ENCODE measurements around the gene MOB2.

DNA sequence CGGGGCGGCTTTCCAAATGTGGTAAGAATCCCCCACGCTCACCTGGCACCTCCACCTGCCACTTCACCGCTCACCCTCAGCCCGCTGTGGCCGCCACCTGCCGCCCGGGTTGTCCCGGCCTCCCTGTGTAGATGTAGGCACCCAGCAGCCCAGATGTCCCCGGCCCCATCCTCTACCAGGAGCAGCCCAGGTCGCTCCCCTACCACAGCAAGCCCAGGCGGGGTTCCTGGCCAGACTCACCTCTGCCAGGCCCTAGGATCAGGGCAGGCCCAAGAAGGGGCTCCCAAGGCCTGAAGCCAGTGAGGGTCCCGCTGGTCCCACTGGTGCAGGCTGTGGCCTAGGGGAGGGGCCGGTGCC is 27.4 kb downstream of the MOB2 start:
- no peak for TF ChIP-seq MYC (CRISPR knock-in tag; IDR thresholded peaks at IDR 0.05; ENCODE audit: borderline replicate concordance)
- TF ChIP-seq, protein P1, sequence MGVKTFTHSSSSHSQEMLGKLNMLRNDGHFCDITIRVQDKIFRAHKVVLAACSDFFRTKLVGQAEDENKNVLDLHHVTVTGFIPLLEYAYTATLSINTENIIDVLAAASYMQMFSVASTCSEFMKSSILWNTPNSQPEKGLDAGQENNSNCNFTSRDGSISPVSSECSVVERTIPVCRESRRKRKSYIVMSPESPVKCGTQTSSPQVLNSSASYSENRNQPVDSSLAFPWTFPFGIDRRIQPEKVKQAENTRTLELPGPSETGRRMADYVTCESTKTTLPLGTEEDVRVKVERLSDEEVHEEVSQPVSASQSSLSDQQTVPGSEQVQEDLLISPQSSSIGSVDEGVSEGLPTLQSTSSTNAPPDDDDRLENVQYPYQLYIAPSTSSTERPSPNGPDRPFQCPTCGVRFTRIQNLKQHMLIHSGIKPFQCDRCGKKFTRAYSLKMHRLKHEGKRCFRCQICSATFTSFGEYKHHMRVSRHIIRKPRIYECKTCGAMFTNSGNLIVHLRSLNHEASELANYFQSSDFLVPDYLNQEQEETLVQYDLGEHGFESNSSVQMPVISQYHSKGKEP (CRISPR knock-in tag; IDR thresholded peaks at IDR 0.05) = no peak
- TF ChIP-seq PITX1 (CRISPR knock-in tag; IDR thresholded peaks at IDR 0.05) = no peak
- TF ChIP-seq SIX1 (CRISPR knock-in tag; IDR thresholded peaks at IDR 0.05; ENCODE audit: borderline replicate concordance) = no peak
- TF ChIP-seq, protein P2, sequence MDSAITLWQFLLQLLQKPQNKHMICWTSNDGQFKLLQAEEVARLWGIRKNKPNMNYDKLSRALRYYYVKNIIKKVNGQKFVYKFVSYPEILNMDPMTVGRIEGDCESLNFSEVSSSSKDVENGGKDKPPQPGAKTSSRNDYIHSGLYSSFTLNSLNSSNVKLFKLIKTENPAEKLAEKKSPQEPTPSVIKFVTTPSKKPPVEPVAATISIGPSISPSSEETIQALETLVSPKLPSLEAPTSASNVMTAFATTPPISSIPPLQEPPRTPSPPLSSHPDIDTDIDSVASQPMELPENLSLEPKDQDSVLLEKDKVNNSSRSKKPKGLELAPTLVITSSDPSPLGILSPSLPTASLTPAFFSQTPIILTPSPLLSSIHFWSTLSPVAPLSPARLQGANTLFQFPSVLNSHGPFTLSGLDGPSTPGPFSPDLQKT (CRISPR knock-in tag; IDR thresholded peaks at IDR 0.05; ENCODE audit: borderline replicate concordance) = no peak
- TF ChIP-seq, protein P3, sequence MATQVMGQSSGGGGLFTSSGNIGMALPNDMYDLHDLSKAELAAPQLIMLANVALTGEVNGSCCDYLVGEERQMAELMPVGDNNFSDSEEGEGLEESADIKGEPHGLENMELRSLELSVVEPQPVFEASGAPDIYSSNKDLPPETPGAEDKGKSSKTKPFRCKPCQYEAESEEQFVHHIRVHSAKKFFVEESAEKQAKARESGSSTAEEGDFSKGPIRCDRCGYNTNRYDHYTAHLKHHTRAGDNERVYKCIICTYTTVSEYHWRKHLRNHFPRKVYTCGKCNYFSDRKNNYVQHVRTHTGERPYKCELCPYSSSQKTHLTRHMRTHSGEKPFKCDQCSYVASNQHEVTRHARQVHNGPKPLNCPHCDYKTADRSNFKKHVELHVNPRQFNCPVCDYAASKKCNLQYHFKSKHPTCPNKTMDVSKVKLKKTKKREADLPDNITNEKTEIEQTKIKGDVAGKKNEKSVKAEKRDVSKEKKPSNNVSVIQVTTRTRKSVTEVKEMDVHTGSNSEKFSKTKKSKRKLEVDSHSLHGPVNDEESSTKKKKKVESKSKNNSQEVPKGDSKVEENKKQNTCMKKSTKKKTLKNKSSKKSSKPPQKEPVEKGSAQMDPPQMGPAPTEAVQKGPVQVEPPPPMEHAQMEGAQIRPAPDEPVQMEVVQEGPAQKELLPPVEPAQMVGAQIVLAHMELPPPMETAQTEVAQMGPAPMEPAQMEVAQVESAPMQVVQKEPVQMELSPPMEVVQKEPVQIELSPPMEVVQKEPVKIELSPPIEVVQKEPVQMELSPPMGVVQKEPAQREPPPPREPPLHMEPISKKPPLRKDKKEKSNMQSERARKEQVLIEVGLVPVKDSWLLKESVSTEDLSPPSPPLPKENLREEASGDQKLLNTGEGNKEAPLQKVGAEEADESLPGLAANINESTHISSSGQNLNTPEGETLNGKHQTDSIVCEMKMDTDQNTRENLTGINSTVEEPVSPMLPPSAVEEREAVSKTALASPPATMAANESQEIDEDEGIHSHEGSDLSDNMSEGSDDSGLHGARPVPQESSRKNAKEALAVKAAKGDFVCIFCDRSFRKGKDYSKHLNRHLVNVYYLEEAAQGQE (IDR thresholded peaks at IDR 0.05; ENCODE audit: borderline replicate concordance in 1 of 2, low read depth in 1 of 2, low read length in 2 of 2) = no peak
